ENCODE measurements around the gene CNTNAP2.

Gene CNTNAP2

DNA sequence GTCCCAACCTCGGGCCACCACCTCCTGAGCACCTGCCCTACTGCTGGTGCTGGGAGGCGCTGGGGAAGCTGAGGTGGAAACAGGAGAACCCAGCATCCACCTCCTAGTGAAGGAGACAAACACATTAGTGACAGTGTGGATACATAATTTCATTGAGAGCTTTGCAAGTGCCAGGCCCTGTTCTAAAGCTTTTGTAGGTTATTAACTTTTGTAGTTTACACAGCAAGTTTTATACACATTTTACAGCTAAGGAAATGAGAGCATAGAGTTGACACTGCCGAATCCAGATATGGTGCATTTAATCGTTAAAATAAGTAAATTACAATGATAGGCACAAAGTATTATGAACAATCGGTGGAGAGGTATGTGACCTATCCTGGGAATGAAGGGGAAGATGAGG, 2007.9 kb downstream of the CNTNAP2 start:
- TF ChIP-seq, protein P1, sequence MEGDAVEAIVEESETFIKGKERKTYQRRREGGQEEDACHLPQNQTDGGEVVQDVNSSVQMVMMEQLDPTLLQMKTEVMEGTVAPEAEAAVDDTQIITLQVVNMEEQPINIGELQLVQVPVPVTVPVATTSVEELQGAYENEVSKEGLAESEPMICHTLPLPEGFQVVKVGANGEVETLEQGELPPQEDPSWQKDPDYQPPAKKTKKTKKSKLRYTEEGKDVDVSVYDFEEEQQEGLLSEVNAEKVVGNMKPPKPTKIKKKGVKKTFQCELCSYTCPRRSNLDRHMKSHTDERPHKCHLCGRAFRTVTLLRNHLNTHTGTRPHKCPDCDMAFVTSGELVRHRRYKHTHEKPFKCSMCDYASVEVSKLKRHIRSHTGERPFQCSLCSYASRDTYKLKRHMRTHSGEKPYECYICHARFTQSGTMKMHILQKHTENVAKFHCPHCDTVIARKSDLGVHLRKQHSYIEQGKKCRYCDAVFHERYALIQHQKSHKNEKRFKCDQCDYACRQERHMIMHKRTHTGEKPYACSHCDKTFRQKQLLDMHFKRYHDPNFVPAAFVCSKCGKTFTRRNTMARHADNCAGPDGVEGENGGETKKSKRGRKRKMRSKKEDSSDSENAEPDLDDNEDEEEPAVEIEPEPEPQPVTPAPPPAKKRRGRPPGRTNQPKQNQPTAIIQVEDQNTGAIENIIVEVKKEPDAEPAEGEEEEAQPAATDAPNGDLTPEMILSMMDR (IDR thresholded peaks at IDR 0.05; ENCODE audit: control insufficient read depth, extremely low read depth, insufficient read depth) = no peak
- H3K4me3 ChIP-seq (ENCODE audit: low read depth, low read length) = no peak overlapping the region
- peak; percentile 25 for DNase-seq (ENCODE audit: low read depth)

DNA sequence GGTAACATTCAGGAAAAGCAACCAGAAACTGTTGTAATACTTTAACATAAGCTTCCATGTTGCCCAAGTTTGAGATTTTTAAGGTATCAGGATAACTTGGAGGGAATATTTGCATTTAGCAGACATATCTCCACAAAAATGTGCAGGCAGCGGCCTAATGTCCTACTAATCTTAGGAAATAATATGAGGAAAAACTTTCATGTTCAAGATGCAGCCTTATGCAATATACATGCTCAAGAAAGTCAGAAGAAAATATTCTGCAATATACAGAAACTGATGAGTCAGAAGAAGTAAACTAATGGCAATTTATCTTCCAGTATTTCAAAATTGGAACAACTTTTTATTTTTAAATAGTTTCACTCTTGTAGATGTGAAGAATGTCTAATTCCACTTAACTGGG, 2010.8 kb downstream of the CNTNAP2 start:
- H3K4me3 ChIP-seq (ENCODE audit: low read depth, low read length) = no peak overlapping the region
- TF ChIP-seq, protein P1 (IDR thresholded peaks at IDR 0.05; ENCODE audit: control insufficient read depth, extremely low read depth, insufficient read depth) = no peak
- DNase-seq (ENCODE audit: low read depth) = no peak

DNA sequence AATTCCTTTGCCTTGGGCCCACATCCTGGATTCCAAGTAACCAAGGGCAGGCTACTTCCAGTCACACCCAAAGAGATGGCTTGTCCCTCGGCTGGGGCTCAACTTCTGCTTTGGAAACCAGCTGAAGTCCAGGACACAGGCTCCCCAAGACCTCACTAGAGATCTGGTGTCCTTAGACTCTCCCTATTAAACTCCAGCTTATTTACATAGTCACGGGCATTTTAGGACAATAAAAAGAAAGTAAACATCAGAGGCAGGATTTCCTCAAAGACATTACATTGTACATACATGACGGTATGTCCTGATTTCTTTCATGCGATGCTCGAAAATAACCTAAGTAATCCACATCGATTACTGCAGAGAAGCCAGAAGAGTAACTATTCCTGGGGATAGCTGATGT, 2012.4 kb downstream of the CNTNAP2 start:
- DNase-seq (ENCODE audit: low read depth) = peak; percentile 82
- H3K4me3 ChIP-seq (ENCODE audit: low read depth, low read length) = peak overlapping the region; percentile 8; the same call in 1 of the 2 replicates
- TF ChIP-seq, protein P1 (IDR thresholded peaks at IDR 0.05; ENCODE audit: control insufficient read depth, extremely low read depth, insufficient read depth) = no peak

DNA sequence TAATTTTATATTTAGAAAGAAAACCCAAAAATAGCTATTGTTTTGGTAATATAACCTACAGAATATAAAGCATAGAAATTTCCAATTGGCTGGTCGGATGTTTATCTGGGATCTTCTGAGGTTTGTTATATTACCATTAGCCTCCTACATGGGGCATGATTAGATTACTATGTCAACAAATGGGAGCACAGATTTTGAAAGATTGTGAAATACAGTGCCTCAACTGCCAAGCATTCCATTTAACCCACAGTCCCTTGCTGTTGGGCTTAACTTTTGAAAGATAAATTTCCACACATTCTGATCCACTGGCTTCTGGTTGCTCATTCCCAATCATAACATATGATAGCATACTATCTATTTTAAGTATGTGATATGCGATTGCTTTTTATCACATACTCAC, 2018.5 kb downstream of the CNTNAP2 start:
- DNase-seq (ENCODE audit: low read depth) = peak; percentile 30
- H3K4me3 ChIP-seq (ENCODE audit: low read depth, low read length) = no peak overlapping the region
- TF ChIP-seq, protein P1 (IDR thresholded peaks at IDR 0.05; ENCODE audit: control insufficient read depth, extremely low read depth, insufficient read depth) = no peak

DNA sequence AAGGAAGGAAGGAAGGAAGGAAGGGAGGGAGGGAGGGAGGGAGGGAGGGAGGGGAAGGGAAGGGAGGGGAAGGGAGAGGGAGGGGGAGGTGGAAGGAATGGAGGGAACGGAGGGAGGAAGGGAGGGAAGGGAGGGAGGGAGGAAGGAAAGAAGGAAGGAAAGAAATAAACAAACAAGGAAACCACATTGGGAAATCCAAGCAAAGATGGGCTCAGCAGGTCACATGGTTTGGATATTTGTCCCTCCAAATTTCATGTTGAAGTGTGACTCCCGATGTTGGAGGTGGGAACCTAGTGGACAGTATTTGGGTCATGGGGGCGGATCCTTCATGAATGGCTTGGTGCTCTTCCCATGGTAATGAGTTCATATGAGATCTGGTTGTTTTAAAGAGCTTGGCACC, 2019.4 kb downstream of the CNTNAP2 start:
- TF ChIP-seq, protein P1 (IDR thresholded peaks at IDR 0.05; ENCODE audit: control insufficient read depth, extremely low read depth, insufficient read depth) = no peak
- no peak overlapping the region for H3K4me3 ChIP-seq (ENCODE audit: low read depth, low read length)
- DNase-seq (ENCODE audit: low read depth) = no peak

DNA sequence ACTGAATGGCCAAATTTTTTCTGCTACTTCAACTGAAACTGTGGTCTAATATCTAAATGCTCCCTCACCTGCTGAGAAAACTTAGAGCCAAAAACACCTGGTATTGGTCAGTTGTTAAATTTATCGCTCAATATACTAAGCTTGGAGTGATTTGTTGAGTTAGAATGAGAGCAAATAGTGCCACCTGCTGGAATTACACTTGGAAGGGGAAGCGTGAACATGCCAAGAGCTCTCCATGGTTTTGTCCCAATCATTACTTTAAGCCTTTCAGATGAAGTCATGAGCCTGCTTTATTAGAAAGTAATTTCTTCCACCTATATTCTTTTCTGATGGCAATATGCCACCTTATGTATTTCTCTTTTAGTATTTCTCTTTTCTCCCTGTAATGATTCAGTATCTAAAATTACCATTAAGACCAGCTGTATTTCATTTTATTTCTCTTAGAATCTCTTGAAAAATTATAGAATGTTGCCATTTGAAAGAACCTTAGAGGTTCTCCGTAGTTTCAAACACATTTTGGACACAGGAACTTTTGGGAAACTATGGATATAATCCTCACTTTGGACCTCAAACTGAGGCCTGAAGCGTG, 2026.2 kb downstream of the CNTNAP2 start:
- TF ChIP-seq, protein P1 (IDR thresholded peaks at IDR 0.05; ENCODE audit: control insufficient read depth, extremely low read depth, insufficient read depth) = peak; percentile 78
- H3K4me3 ChIP-seq (ENCODE audit: low read depth, low read length) = no peak overlapping the region
- peak; percentile 62 for DNase-seq (ENCODE audit: low read depth)

DNA sequence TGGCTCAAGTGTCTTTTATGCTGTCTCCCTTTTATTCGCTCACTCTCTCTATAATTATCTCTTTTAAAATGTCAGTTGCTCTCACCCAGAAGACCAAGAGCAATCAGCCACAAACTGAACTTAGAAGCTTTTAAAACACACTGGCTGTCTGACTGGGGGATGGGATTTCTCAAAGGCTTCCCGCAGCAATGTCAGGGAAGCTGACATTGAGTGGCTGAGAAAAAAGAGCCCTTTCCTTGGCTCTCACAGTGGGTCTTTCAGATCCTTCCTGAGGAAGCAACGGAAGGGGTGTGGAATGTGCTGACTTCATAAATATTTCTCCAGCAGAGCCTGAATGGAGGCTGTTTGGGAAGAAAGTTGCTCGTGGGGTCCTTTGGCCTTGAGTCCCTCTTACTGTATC, 2028.2 kb downstream of the CNTNAP2 start:
- DNase-seq (ENCODE audit: low read depth) = no peak
- H3K4me3 ChIP-seq (ENCODE audit: low read depth, low read length) = no peak overlapping the region
- TF ChIP-seq, protein P1 (IDR thresholded peaks at IDR 0.05; ENCODE audit: control insufficient read depth, extremely low read depth, insufficient read depth) = no peak
